Left cardiac atrium (tissue), 4 donors: ENCODE results near the gene DPYD. TPM values are rescaled to one million over a fixed set of nuclear protein-coding genes. Genes with fewer than 3 reads are reported as not detected.

ENCODE experiments used
- ATAC-seq, 2 donors: fragments of 200-7000 bp; cut with Tn5 transposase; one replicate each; pipeline ENCODE4 v1.9.1; 2020; ENCODE audit warnings: mild to moderate bottlenecking in 2 of 2, moderate library complexity in 2 of 2
- DNase-seq: peaks from one replicate; pipeline ENCODE4 v3.0.0-alpha.2; 2020
- intact Hi-C, 2 donors: fragments of 100-400 bp; cut with DNase I; formaldehyde crosslinking; loops; one replicate each; pipeline versions ENCODE4 v1.14.1 to v1.15.1; 2022 to 2023
- total RNA-seq, 2 donors: library from RNA; stranded (reverse); fragmentation: NEBNext Ultra II Directional; extraction: Animal tissue kit (Norgen Biotek cat#: 25700); gene quantifications; one replicate each; pipeline ENCODE4 v1.2.1, GENCODE V29; 2021
- donor health status: DM: no; HTN: yes; CAD: no.
- donor health status: DM: no; HTN: yes; CAD: no; lungs with severe emphysema.
- donor health status: DM: yes; HTN: yes; CAD: no.
- donor health status: Dilated cardiomyopathy.

Gene DPYD
- total RNA-seq, 2 donors from 2014 or later, result 16.7 to 22.8 TPM

GRCh38 chr1:97038410-97038809 lies 882.4 kb downstream of the DPYD start:
- ATAC-seq, result no peak
- no peak for DNase-seq
- intact Hi-C loops, result no loop called here

DNA sequence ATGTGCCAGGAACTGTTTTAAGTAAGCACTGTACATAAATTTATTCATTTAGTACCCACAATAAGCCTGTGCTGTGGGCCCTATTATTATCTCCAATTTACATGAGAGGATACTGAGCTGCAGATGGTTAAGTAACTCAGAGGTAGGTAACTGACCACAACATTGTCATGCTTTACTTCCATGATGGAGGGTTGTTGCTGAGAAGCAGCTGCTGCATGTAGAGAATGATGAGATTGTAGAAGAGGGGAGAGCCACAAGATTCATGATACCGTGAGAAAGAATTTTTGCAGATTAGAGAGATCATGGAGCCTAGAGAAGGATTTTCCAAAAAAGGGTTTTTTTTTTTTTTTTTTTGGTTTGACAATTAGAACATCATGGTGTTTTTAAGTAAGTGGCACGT lies 886.2 kb downstream of the DPYD start:
- intact Hi-C loops, result no loop called here
- ATAC-seq (no peak), DNase-seq (no peak)

GRCh38 chr1:97033949-97034348 lies 886.9 kb downstream of the DPYD start:
- intact Hi-C loops, result no loop called here
- ATAC-seq, result no peak
- no peak for DNase-seq
